K562 (cell line): ENCODE measurements around the gene CCDC3. TPM values are rescaled to one million over a fixed set of nuclear protein-coding genes. Genes with fewer than 3 reads are reported as not detected.

Source experiments
- FOS ChIP-seq: IDR thresholded peaks from 3 replicates; pipeline ENCODE4 v1.6.1; 2011; ENCODE audit not compliant: insufficient read length; ENCODE audit errors: extremely low read depth
- GTF2A2 ChIP-seq: IDR thresholded peaks from 2 replicates; pipeline ENCODE4 v1.6.1; 2016; ENCODE audit warnings: mild to moderate bottlenecking, missing genetic modification characterization, missing compliant biosample characterization
- HNRNPLL ChIP-seq: fragments of 200-400 bp; formaldehyde crosslinking; IDR thresholded peaks from 2 replicates; pipeline ENCODE4 v1.6.1; 2017; ENCODE audit warnings: low read length, low read depth, mild to moderate bottlenecking; ENCODE audit not compliant: poor library complexity, severe bottlenecking
- ILF3 ChIP-seq: fragments of 450-650 bp; IDR thresholded peaks from 2 replicates; pipeline ENCODE4 v1.6.1; 2018; ENCODE audit warnings: antibody characterized with exemption, mild to moderate bottlenecking, moderate library complexity, borderline replicate concordance
- NFRKB ChIP-seq: fragments of 450-650 bp; IDR thresholded peaks from 2 replicates; pipeline ENCODE4 v1.6.1; 2016; ENCODE audit warnings: low read depth
- OTX1 ChIP-seq: fragments of 450-650 bp; formaldehyde crosslinking; IDR thresholded peaks from 2 replicates; pipeline ENCODE4 v1.4.0; 2022; ENCODE audit warnings: mild to moderate bottlenecking
- POU5F1 ChIP-seq: fragments of 150-350 bp; IDR thresholded peaks from 2 replicates; pipeline ENCODE4 v1.6.1; 2014; ENCODE audit warnings: borderline replicate concordance, low read length, low read depth, mild to moderate bottlenecking; ENCODE audit not compliant: partially characterized antibody
- ZSCAN29 ChIP-seq: fragments of 450-650 bp; IDR thresholded peaks from 2 replicates; pipeline ENCODE4 v1.6.1; 2017
- polyA plus RNA-seq, 8 experiments: library from polyadenylated mRNA; depleted of rRNA in 4 of 8; stranded (reverse) in 5 of 8; unstranded in 3 of 8; fragments of >200 nt; fragmentation: Nextera tagmentation in 2 of 8; fragmentation: Illumina TruSeq in 1 of 8; extraction: Ambion mirVana in 2 of 8; extraction: Trizol in 1 of 8; gene quantifications; 2 replicates each; pipeline versions ENCODE4 v1.2.1 to v1.2.3, GENCODE V29; 2011 to 2014; ENCODE audit warnings: inconsistent platforms in 1 of 8, missing spikeins in 1 of 8
- total RNA-seq, 7 experiments: library from RNA; depleted of rRNA in 6 of 7; stranded (reverse); fragments of >200 nt in 6 of 7; fragmentation: Illumina TruSeq in 2 of 7; extraction: Trizol in 2 of 7; gene quantifications; 2 replicates each; pipeline versions ENCODE4 v1.2.1 to v1.2.3, GENCODE V29; 2011 to 2021; ENCODE audit warnings: low replicate concordance in 1 of 7
- TF ChIP-seq, protein P1 (sequence below): sonication (generic); formaldehyde crosslinking; IDR thresholded peaks from 2 replicates; pipeline ENCODE4 v1.5.0; 2020; ENCODE audit warnings: missing genetic modification reagents
- TF ChIP-seq, protein P2 (sequence below): sonication (generic); formaldehyde crosslinking; IDR thresholded peaks from 2 replicates; pipeline ENCODE4 v1.8.1; 2023; ENCODE audit warnings: mild to moderate bottlenecking, missing genetic modification reagents, moderate library complexity
- TF ChIP-seq, protein P3 (sequence below): fragments of 250-450 bp; sonication (Bioruptor Pico); IDR thresholded peaks from 2 replicates; pipeline ENCODE4 v1.4.0; 2020; ENCODE audit warnings: borderline replicate concordance
- TF ChIP-seq, protein P4 (sequence below): sonication (generic); formaldehyde crosslinking; IDR thresholded peaks from 2 replicates; pipeline ENCODE4 v1.8.0; 2022; ENCODE audit warnings: mild to moderate bottlenecking, missing genetic modification reagents
- TF ChIP-seq, protein P5 (sequence below): fragments of 450-650 bp; IDR thresholded peaks from 2 replicates; pipeline ENCODE4 v1.6.1; 2018; ENCODE audit not compliant: partially characterized antibody

Gene CCDC3
- total and polyA plus RNA-seq, 9 of the 15 experiments (the other 6 are each of a cell fraction or from before 2014, with no cell fraction given), result not detected

DNA sequence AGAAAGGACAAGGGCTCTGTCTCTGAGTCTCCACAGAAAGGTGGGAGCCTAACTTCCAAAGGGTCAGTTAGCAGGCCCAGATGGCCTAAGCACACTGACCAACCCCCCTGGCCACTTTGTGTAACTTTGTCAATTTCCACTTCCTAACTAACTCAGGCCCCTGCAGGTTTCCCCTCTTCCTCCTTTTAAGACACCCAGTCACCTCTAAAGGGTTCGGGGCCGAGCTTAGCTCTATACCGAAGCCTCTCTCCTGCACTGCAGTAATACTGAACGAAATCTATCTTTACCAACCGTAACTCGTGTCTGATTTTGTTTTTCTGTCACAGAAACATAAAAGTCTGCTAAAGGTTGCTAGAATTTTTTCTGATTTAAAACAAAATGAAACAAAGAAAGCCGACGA lies 44.4 kb downstream of the CCDC3 start (continued):
- TF ChIP-seq, protein P1, sequence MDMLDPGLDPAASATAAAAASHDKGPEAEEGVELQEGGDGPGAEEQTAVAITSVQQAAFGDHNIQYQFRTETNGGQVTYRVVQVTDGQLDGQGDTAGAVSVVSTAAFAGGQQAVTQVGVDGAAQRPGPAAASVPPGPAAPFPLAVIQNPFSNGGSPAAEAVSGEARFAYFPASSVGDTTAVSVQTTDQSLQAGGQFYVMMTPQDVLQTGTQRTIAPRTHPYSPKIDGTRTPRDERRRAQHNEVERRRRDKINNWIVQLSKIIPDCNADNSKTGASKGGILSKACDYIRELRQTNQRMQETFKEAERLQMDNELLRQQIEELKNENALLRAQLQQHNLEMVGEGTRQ, result no peak
- no peak for TF ChIP-seq POU5F1
- TF ChIP-seq, protein P2, sequence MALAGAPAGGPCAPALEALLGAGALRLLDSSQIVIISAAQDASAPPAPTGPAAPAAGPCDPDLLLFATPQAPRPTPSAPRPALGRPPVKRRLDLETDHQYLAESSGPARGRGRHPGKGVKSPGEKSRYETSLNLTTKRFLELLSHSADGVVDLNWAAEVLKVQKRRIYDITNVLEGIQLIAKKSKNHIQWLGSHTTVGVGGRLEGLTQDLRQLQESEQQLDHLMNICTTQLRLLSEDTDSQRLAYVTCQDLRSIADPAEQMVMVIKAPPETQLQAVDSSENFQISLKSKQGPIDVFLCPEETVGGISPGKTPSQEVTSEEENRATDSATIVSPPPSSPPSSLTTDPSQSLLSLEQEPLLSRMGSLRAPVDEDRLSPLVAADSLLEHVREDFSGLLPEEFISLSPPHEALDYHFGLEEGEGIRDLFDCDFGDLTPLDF (CRISPR knock-in tag), result no peak
- TF ChIP-seq, protein P3, sequence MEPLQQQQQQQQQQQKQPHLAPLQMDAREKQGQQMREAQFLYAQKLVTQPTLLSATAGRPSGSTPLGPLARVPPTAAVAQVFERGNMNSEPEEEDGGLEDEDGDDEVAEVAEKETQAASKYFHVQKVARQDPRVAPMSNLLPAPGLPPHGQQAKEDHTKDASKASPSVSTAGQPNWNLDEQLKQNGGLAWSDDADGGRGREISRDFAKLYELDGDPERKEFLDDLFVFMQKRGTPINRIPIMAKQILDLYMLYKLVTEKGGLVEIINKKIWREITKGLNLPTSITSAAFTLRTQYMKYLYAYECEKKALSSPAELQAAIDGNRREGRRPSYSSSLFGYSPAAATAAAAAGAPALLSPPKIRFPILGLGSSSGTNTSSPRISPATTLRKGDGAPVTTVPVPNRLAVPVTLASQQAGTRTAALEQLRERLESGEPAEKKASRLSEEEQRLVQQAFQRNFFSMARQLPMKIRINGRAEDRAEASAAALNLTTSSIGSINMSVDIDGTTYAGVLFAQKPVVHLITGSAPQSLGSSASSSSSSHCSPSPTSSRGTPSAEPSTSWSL (CRISPR knock-in tag), result no peak
- TF ChIP-seq NFRKB, result no peak
- TF ChIP-seq ZSCAN29, result no peak
- TF ChIP-seq OTX1 (CRISPR knock-in tag), result no peak
- TF ChIP-seq, protein P4, sequence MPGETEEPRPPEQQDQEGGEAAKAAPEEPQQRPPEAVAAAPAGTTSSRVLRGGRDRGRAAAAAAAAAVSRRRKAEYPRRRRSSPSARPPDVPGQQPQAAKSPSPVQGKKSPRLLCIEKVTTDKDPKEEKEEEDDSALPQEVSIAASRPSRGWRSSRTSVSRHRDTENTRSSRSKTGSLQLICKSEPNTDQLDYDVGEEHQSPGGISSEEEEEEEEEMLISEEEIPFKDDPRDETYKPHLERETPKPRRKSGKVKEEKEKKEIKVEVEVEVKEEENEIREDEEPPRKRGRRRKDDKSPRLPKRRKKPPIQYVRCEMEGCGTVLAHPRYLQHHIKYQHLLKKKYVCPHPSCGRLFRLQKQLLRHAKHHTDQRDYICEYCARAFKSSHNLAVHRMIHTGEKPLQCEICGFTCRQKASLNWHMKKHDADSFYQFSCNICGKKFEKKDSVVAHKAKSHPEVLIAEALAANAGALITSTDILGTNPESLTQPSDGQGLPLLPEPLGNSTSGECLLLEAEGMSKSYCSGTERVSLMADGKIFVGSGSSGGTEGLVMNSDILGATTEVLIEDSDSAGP, result no peak
- no peak for TF ChIP-seq FOS
- TF ChIP-seq ILF3, result no peak
- no peak for TF ChIP-seq HNRNPLL
- no peak for TF ChIP-seq GTF2A2 (tag)
- TF ChIP-seq, protein P5, sequence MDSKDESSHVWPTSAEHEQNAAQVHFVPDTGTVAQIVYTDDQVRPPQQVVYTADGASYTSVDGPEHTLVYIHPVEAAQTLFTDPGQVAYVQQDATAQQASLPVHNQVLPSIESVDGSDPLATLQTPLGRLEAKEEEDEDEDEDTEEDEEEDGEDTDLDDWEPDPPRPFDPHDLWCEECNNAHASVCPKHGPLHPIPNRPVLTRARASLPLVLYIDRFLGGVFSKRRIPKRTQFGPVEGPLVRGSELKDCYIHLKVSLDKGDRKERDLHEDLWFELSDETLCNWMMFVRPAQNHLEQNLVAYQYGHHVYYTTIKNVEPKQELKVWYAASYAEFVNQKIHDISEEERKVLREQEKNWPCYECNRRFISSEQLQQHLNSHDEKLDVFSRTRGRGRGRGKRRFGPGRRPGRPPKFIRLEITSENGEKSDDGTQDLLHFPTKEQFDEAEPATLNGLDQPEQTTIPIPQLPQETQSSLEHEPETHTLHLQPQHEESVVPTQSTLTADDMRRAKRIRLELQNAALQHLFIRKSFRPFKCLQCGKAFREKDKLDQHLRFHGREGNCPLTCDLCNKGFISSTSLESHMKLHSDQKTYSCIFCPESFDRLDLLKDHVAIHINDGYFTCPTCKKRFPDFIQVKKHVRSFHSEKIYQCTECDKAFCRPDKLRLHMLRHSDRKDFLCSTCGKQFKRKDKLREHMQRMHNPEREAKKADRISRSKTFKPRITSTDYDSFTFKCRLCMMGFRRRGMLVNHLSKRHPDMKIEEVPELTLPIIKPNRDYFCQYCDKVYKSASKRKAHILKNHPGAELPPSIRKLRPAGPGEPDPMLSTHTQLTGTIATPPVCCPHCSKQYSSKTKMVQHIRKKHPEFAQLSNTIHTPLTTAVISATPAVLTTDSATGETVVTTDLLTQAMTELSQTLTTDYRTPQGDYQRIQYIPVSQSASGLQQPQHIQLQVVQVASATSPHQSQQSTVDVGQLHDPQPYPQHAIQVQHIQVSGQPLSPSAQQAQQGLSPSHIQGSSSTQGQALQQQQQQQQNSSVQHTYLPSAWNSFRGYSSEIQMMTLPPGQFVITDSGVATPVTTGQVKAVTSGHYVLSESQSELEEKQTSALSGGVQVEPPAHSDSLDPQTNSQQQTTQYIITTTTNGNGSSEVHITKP, result no peak
